Umbilical cord (tissue), 2 donors: ENCODE results near the gene TBPL2. TPM values are rescaled to one million over a fixed set of nuclear protein-coding genes. Genes with fewer than 3 reads are reported as not detected.
"Not testable (repeated sequence)": the region's sequence is repeated elsewhere in the genome, so short reads cannot be mapped to it uniquely, and the experiment has no call there.

Source experiments
- DNase-seq: peaks from one replicate; pipeline ENCODE4 v3.0.0-alpha.2; 2015; ENCODE audit warnings: low spot score
- total RNA-seq: library from RNA; depleted of rRNA; stranded (reverse); fragments of >200 nt; gene quantifications from one replicate; pipeline ENCODE4 v1.2.3, GENCODE V29; 2014; ENCODE audit warnings: low replicate concordance; ENCODE audit not compliant: insufficient read depth

The TBPL2 gene
- total RNA-seq = 0.48 TPM

- DNase-seq = no peak
Measured at GRCh38 chr14:55440385-55440784, at the start of gene TBPL2. Gene TBPL2 (minus strand): TSS chr14:55440616. CDS start chr14:55440449, 167 bp downstream.

- no peak for DNase-seq
Measured at GRCh38 chr14:55488204-55488603, 47.8 kb upstream of the TBPL2 start.

GRCh38 chr14:55482936-55483605 is 42.7 kb upstream of the TBPL2 start:
- peak; percentile 5 for DNase-seq

- no peak for DNase-seq
Measured at GRCh38 chr14:55481769-55482168, 41.4 kb upstream of the TBPL2 start.

GRCh38 chr14:55477680-55478079 is 37.3 kb upstream of the TBPL2 start:
- no peak for DNase-seq

- not testable (repeated sequence) for DNase-seq
Measured at GRCh38 chr14:55476448-55476847, 36.0 kb upstream of the TBPL2 start.

- no peak for DNase-seq
Measured at GRCh38 chr14:55473786-55474185, 33.4 kb upstream of the TBPL2 start.

- DNase-seq = no peak
Measured at GRCh38 chr14:55470025-55470424, 29.6 kb upstream of the TBPL2 start.

- DNase-seq = no peak
Measured at GRCh38 chr14:55467307-55467706, 26.9 kb upstream of the TBPL2 start.

GRCh38 chr14:55458800-55459515 is 18.5 kb upstream of the TBPL2 start:
- DNase-seq = no peak

- no peak for DNase-seq
Measured at GRCh38 chr14:55457496-55457895, 17.1 kb upstream of the TBPL2 start.

- not testable (repeated sequence) for DNase-seq
Measured at GRCh38 chr14:55456411-55456810, 16.0 kb upstream of the TBPL2 start.

GRCh38 chr14:55454264-55455002 is 14.0 kb upstream of the TBPL2 start:
- peak; percentile 82 for DNase-seq

GRCh38 chr14:55451950-55452349 is 11.5 kb upstream of the TBPL2 start:
- DNase-seq = peak; percentile 37

- DNase-seq = no peak
Measured at GRCh38 chr14:55451398-55451797, 11.0 kb upstream of the TBPL2 start.

- no peak for DNase-seq
Measured at GRCh38 chr14:55450987-55451386, 10.6 kb upstream of the TBPL2 start.

- no peak for DNase-seq
Measured at GRCh38 chr14:55450539-55450938, 10.1 kb upstream of the TBPL2 start.

GRCh38 chr14:55450124-55450523 is 9.7 kb upstream of the TBPL2 start:
- no peak for DNase-seq

- no peak for DNase-seq
Measured at GRCh38 chr14:55449116-55449515, 8.7 kb upstream of the TBPL2 start.

GRCh38 chr14:55448141-55448614 is 7.8 kb upstream of the TBPL2 start:
- peak; percentile 74 for DNase-seq

- DNase-seq = peak; percentile 74
Measured at GRCh38 chr14:55446833-55447232, 6.4 kb upstream of the TBPL2 start.

GRCh38 chr14:55446127-55446736 is 5.8 kb upstream of the TBPL2 start:
- peak; percentile 73 for DNase-seq
